Stomach smooth muscle (tissue), 2 donors: Measurements from ENCODE around the gene MBTD1.
A peak's percentile ranks its signal among the peaks of the same experiment; 100 is the strongest.

ENCODE experiments used
- H3K27ac ChIP-seq: one replicate; pipeline ENCODE4 v1.7.0; 2013; ENCODE audit warnings: mild to moderate bottlenecking, low read length, inconsistent platforms
- H3K27me3 ChIP-seq, 2 donors: one replicate each; pipeline ENCODE4 v1.7.0; 2013; ENCODE audit warnings: low read length in 2 of 2; ENCODE audit not compliant: insufficient read depth in 2 of 2, control insufficient read depth in 1 of 2
- H3K36me3 ChIP-seq, 2 donors: one replicate each; pipeline ENCODE4 v1.7.0; 2013; ENCODE audit warnings: low read length in 2 of 2; ENCODE audit not compliant: control insufficient read depth in 2 of 2, insufficient read depth in 2 of 2
- H3K4me1 ChIP-seq: one replicate; pipeline ENCODE4 v1.7.0; 2013; ENCODE audit warnings: low read length; ENCODE audit not compliant: control insufficient read depth, insufficient read depth
- H3K4me3 ChIP-seq, 2 donors: one replicate each; pipeline ENCODE4 v1.7.0; 2013; ENCODE audit warnings: low read length in 2 of 2
- H3K9ac ChIP-seq, 2 donors: one replicate each; pipeline ENCODE4 v1.7.0; 2013; ENCODE audit warnings: low read length in 2 of 2, mild to moderate bottlenecking in 1 of 2
- H3K9me3 ChIP-seq, 2 donors: one replicate each; pipeline ENCODE4 v1.7.0; 2013; ENCODE audit warnings: low read length in 2 of 2; ENCODE audit not compliant: control insufficient read depth in 2 of 2
- donor health status: healthy.
- donor health status: Pancreatic carcinoma.

The MBTD1 gene

DNA sequence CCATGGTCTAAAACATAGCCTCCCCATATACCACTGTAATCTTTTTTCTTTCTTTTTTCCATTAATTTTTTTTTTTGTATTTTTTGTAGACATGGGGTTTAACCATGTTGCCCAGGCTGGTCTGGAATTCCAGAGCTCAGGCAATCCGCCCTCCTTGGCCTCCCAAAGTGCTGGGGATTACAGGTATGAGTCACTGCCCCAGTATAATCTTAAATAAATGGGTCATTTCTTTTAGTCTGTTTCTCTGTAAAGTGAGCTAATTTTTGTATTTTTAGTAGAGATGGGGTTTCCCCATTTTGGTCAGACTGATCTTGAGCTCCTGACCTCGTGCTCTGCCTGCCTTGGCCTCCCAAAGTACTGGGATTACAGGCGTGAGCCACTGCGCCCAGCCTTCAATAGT lies 112.2 kb downstream of the MBTD1 start:
- no peak overlapping the region for H3K9ac ChIP-seq
- no peaks in the 10 kb centered on the region for H3K36me3 ChIP-seq
- no peaks in the 10 kb centered on the region for H3K27me3 ChIP-seq
- no peaks in the 10 kb centered on the region for H3K4me1 ChIP-seq
- H3K27ac ChIP-seq: no peak overlapping the region
- H3K9me3 ChIP-seq: no peaks in the 10 kb centered on the region
- H3K4me3 ChIP-seq: no peak overlapping the region

DNA sequence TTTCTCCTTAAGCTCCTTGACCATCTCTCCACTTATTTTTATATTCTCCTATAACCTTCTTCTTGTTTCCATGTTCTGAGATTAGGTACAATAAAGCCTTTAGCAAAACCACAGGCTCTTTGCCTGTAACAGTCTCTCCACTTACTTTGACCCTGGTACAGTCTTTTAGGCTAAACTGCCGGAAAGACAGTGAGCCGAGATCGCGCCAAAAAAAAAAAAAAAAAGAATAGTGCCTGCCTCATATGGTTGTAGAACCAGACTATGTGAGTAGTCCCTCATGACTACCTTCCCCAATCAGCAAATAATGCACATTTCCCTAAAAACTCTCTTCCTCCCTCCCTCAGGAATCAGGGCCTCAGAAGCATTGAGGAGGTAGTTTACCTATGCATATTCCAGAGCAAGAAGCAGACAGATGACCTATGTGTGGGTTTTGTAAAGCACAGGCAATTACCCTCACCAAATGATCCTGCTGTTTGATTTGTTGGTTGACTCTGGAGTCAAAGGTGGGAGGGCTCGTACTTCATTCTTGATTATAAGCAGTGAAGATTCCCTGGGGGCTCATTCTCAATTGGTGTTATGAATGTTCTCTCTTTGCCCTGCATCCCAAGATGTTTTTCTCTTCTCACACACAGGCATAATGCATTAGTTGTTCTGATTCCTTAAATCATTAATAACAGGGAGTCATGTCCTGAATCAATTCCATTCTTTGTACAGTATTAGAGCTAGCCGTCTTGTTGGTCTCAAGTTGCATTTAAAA lies 115.4 kb downstream of the MBTD1 start:
- H3K27me3 ChIP-seq: no peaks in the 10 kb centered on the region
- H3K4me1 ChIP-seq: no peaks in the 10 kb centered on the region
- no peaks in the 10 kb centered on the region for H3K9me3 ChIP-seq
- no peak overlapping the region for H3K9ac ChIP-seq
- no peak overlapping the region for H3K4me3 ChIP-seq
- H3K36me3 ChIP-seq: no peaks in the 10 kb centered on the region
- no peak overlapping the region for H3K27ac ChIP-seq

DNA sequence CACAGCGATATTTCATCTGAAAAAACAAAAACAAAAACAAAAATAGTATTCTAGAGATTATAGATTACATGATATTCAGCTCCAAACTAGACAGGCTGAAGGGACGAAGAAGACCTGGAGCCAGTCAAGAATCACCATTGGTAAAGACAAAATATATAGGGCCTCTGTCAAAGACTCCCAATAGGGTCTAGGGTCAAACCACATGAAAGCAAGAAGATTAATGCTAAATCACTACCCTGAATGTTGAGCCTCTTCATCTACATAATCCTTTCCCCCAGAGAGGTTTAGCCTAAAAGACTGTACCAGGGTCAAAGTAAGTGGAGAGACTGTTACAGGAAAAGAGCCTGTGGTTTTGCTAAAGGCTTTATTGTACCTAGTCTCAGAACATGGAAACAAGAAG lies 117.3 kb downstream of the MBTD1 start:
- no peak overlapping the region for H3K4me3 ChIP-seq
- no peaks in the 10 kb centered on the region for H3K27me3 ChIP-seq
- no peaks in the 10 kb centered on the region for H3K4me1 ChIP-seq
- no peak overlapping the region for H3K9ac ChIP-seq
- no peak overlapping the region for H3K27ac ChIP-seq
- no peaks in the 10 kb centered on the region for H3K36me3 ChIP-seq
- no peaks in the 10 kb centered on the region for H3K9me3 ChIP-seq

DNA sequence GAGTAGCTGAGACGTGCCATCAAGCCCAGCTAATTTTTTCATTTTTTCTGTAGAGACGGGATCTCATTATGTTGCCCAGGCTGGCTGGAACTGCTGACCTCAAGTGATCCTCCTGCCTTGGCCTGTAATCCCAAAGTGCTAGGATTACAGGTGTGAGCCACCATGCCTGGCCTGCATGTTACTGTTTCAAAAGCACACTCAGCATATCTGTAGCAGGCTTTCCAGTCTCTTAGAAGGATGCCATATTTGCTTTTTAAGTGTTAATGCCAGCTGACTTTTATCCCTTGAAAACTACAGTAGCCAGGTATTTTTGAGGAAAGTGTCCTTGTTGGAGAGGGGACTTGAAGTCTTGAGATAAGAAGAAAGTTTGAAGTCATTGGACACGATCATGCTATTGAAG lies 123.9 kb downstream of the MBTD1 start:
- Histone ChIP-seq H3K4me1 (peaks cover 5% of the 10 kb centered on the region), H3K4me3 (no peak overlapping the region), H3K27me3 (no peaks in the 10 kb centered on the region), H3K9ac (no peak overlapping the region), H3K9me3 (no peaks in the 10 kb centered on the region), H3K36me3 (no peaks in the 10 kb centered on the region), H3K27ac (no peak overlapping the region)

DNA sequence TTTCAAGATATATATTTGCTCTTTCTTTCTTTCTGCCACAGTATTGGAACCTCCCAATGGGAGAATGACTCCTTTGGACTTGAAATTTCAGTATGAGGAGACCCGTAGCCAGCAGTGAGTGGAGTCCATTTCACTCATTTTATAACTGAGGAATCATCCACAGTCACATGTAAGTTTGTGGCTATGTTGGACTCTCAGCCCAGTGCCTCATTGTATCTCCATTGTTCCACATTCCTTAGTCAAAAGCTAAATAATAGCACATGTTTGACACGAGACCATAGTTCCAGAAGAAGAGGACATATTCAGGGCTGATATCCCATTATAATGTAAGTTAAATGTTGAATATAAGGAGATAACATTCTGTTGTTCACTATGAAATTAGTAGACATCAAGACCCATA lies 126.5 kb downstream of the MBTD1 start:
- H3K4me3 ChIP-seq: no peak overlapping the region
- H3K27me3 ChIP-seq: no peaks in the 10 kb centered on the region
- no peak overlapping the region for H3K9ac ChIP-seq
- H3K4me1 ChIP-seq: peaks cover 5% of the 10 kb centered on the region
- no peaks in the 10 kb centered on the region for H3K36me3 ChIP-seq
- H3K27ac ChIP-seq: peak overlapping the region; percentile 7
- no peaks in the 10 kb centered on the region for H3K9me3 ChIP-seq

DNA sequence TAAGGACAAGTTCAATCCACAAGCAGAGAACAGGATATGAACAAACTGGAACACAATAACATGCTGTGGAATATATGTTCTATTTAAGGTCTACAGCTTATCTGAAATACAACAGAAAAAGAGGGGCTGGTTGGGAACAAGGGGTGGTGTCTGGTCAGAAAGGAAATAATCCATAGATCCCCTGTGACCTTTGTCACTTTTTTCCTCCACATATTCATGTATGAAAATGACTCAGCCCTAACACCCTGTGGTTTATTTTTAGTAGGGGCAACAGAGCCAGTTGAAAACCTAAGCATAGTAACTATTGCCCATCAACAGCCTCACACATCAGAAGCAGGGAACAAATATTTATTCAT lies 126.9 kb downstream of the MBTD1 start:
- Histone ChIP-seq H3K27me3 (no peaks in the 10 kb centered on the region), H3K27ac (peak overlapping the region; percentile 7), H3K9me3 (no peaks in the 10 kb centered on the region), H3K9ac (no peak overlapping the region), H3K36me3 (no peaks in the 10 kb centered on the region), H3K4me1 (peaks cover 10% of the 10 kb centered on the region), H3K4me3 (no peak overlapping the region)

DNA sequence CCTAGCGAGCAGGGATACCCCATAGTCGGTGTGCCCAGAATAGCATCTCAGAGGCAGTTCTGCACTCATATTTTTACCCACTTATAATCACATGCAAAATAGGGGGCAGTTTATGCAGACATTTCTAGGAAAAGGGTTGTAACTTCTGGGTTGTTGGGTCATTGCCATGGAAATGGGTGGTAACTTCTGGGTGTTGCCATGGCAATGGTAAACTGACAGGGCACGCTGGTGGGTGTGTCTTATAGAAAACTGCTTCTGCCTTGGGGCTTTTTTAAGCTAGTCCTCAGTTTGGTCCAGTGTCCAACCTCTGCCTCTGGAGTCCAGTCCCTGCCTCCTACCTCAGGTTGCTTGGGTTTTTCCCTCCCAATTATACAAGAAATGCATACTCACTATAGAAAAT lies 131.8 kb downstream of the MBTD1 start:
- H3K27me3 ChIP-seq: no peaks in the 10 kb centered on the region
- H3K4me3 ChIP-seq: no peak overlapping the region
- H3K4me1 ChIP-seq: peaks cover 17% of the 10 kb centered on the region
- no peaks in the 10 kb centered on the region for H3K9me3 ChIP-seq
- peak overlapping the region; percentile 55 for H3K27ac ChIP-seq
- H3K36me3 ChIP-seq: no peaks in the 10 kb centered on the region
- H3K9ac ChIP-seq: no peak overlapping the region
